Measurements from ENCODE around the gene OPRPN.

The OPRPN gene, protein sequence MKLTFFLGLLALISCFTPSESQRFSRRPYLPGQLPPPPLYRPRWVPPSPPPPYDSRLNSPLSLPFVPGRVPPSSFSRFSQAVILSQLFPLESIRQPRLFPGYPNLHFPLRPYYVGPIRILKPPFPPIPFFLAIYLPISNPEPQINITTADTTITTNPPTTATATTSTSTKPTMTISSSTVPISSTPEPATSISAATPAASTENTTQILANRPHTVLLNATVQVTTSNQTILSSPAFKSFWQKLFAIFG

DNA sequence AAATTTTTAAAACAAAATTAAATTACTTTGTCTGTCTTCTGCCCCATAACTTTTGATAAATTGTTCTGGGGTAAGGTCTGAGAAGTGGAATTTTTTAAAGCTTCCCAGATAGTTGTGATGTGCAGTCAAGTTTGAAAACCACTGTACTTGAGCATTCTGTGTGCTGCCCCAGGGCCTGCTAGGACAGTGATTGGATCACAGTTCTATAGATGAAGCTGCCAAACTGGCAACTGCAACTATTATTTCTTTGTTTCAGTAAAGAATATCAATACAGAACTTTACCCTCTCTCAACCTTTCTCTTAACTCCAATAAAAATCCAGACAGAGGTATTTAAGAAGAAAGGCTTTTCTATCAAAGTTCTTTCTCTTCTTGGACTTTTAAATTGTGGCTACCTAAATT is at the start of gene OPRPN:
TSS of gene OPRPN (plus strand) at position 361 of the 400 bp plus-strand sequence. CDS start 1,346 bp downstream, outside the sequence.
- no peaks in the 10 kb centered on the region for H3F3A ChIP-seq (ENCODE audit: low read depth)
- H3K79me2 ChIP-seq (ENCODE audit: insufficient read depth, low read length), result no peaks in the 10 kb centered on the region
- H3K27me3 ChIP-seq (ENCODE audit: insufficient read depth, low read length, poor library complexity, severe bottlenecking), result no peaks in the 10 kb centered on the region
- no peaks in the 10 kb centered on the region for H4K20me1 ChIP-seq (ENCODE audit: insufficient read depth, low read length, poor library complexity, severe bottlenecking)
- no peak within 1 kb of the TSS for H3K9ac ChIP-seq (ENCODE audit: low read depth, low read length, poor library complexity, severe bottlenecking)
- H3K9me3 ChIP-seq (ENCODE audit: insufficient read depth, low read depth, low read length), result no peaks in the 10 kb centered on the region
- H3K36me3 ChIP-seq (ENCODE audit: insufficient read depth, low read length), result no peaks in the 10 kb centered on the region
- no peak within 1 kb of the TSS for H3K4me3 ChIP-seq (ENCODE audit: low read length, poor library complexity, severe bottlenecking)
- H3K4me1 ChIP-seq (ENCODE audit: insufficient read depth, low read length, poor library complexity, severe bottlenecking), result no peaks in the 10 kb centered on the region
- no peak within 1 kb of the TSS for H3K4me2 ChIP-seq (ENCODE audit: low read depth, low read length, poor library complexity, severe bottlenecking)
- no peak for TF ChIP-seq EZH2phosphoT487 (IDR thresholded peaks at IDR 0.05; ENCODE audit: borderline replicate concordance)
- TF ChIP-seq, protein P1, sequence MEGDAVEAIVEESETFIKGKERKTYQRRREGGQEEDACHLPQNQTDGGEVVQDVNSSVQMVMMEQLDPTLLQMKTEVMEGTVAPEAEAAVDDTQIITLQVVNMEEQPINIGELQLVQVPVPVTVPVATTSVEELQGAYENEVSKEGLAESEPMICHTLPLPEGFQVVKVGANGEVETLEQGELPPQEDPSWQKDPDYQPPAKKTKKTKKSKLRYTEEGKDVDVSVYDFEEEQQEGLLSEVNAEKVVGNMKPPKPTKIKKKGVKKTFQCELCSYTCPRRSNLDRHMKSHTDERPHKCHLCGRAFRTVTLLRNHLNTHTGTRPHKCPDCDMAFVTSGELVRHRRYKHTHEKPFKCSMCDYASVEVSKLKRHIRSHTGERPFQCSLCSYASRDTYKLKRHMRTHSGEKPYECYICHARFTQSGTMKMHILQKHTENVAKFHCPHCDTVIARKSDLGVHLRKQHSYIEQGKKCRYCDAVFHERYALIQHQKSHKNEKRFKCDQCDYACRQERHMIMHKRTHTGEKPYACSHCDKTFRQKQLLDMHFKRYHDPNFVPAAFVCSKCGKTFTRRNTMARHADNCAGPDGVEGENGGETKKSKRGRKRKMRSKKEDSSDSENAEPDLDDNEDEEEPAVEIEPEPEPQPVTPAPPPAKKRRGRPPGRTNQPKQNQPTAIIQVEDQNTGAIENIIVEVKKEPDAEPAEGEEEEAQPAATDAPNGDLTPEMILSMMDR (conservative IDR thresholded peaks at IDR 0.05; ENCODE audit: low read length), result no peak
- H2AFZ ChIP-seq (ENCODE audit: low read length), result no peak within 1 kb of the TSS
- no peaks in the 10 kb centered on the region for H3K9me2 ChIP-seq (replicated peaks; ENCODE audit: low read depth, low read length)

DNA sequence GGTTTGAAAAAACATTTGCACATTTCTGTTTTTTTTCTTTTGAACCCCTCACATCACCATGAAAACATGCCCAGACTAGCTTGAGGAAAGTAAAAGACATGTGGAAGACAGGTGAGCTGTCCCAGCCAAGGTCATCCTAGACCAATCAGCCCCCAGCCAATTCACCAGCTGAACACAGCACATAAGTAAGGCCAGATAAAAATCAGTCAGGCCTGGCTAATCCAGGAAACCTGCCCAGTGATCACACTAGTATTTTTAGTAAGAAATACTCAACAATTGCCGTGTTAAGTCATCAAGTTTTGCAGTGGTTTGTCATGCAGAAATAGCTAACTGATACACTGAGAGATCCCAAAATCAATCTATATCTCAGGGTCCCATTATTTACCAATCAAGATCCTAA is 41.6 kb upstream of the OPRPN start:
- H3K9me3 ChIP-seq (ENCODE audit: insufficient read depth, low read depth, low read length), result no peaks in the 10 kb centered on the region
- TF ChIP-seq EZH2phosphoT487 (IDR thresholded peaks at IDR 0.05; ENCODE audit: borderline replicate concordance), result no peak
- TF ChIP-seq, protein P1 (conservative IDR thresholded peaks at IDR 0.05; ENCODE audit: low read length), result no peak
- no peaks in the 10 kb centered on the region for H3K9me2 ChIP-seq (replicated peaks; ENCODE audit: low read depth, low read length)
- no peaks in the 10 kb centered on the region for H3K4me1 ChIP-seq (ENCODE audit: insufficient read depth, low read length, poor library complexity, severe bottlenecking)
- no peaks in the 10 kb centered on the region for H3K79me2 ChIP-seq (ENCODE audit: insufficient read depth, low read length)
- no peak overlapping the region for H3K4me2 ChIP-seq (ENCODE audit: low read depth, low read length, poor library complexity, severe bottlenecking)
- no peak overlapping the region for H3K4me3 ChIP-seq (ENCODE audit: low read length, poor library complexity, severe bottlenecking)
- H2AFZ ChIP-seq (ENCODE audit: low read length), result no peak overlapping the region
- H3K27me3 ChIP-seq (ENCODE audit: insufficient read depth, low read length, poor library complexity, severe bottlenecking), result peaks cover 4% of the 10 kb centered on the region
- H3K9ac ChIP-seq (ENCODE audit: low read depth, low read length, poor library complexity, severe bottlenecking), result no peak overlapping the region
- H4K20me1 ChIP-seq (ENCODE audit: insufficient read depth, low read length, poor library complexity, severe bottlenecking), result no peaks in the 10 kb centered on the region
- H3K36me3 ChIP-seq (ENCODE audit: insufficient read depth, low read length), result no peaks in the 10 kb centered on the region
- H3F3A ChIP-seq (ENCODE audit: low read depth), result no peaks in the 10 kb centered on the region

DNA sequence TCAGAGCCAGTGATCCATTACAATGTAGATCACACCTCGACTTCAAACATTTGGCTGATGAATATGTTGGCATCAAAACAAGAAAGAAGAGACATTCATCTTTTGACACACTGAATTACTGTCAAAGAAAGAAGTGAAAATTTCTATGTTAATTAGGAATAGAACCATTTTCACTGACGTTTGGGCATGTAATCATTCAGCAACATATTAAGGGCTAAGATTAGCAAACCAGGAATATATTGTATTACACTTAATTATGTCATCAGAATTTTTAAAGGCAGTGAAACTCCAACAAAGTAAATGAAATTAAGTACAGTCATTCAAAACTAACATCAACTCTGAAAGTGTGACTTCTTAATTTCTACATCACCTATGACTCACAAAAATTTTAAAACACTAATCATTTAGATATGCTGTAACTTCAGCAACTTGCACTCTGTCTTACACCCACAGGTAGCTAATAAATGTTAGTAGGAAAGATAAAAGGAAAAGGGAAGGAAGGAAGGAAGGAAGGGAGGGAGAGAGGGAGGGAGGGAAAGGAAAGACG is 38.6 kb upstream of the OPRPN start:
- Histone ChIP-seq H4K20me1 (ENCODE audit: insufficient read depth, low read length, poor library complexity, severe bottlenecking) (no peaks in the 10 kb centered on the region), H3K9ac (ENCODE audit: low read depth, low read length, poor library complexity, severe bottlenecking) (no peak overlapping the region), H3K27me3 (ENCODE audit: insufficient read depth, low read length, poor library complexity, severe bottlenecking) (no peaks in the 10 kb centered on the region), H3F3A (ENCODE audit: low read depth) (no peaks in the 10 kb centered on the region), H3K4me3 (ENCODE audit: low read length, poor library complexity, severe bottlenecking) (no peak overlapping the region), H2AFZ (ENCODE audit: low read length) (no peak overlapping the region), H3K79me2 (ENCODE audit: insufficient read depth, low read length) (no peaks in the 10 kb centered on the region), H3K9me3 (ENCODE audit: insufficient read depth, low read depth, low read length) (no peaks in the 10 kb centered on the region), H3K36me3 (ENCODE audit: insufficient read depth, low read length) (no peaks in the 10 kb centered on the region), H3K9me2 (replicated peaks; ENCODE audit: low read depth, low read length) (no peaks in the 10 kb centered on the region), H3K4me1 (ENCODE audit: insufficient read depth, low read length, poor library complexity, severe bottlenecking) (no peaks in the 10 kb centered on the region), H3K4me2 (ENCODE audit: low read depth, low read length, poor library complexity, severe bottlenecking) (no peak overlapping the region)
- no peak for TF ChIP-seq EZH2phosphoT487 (IDR thresholded peaks at IDR 0.05; ENCODE audit: borderline replicate concordance)
- TF ChIP-seq, protein P1 (conservative IDR thresholded peaks at IDR 0.05; ENCODE audit: low read length), result no peak

Measured in Loucy (cell line).